ENCODE results near the gene OGG1.
"Not testable (repeated sequence)": the region's sequence is repeated elsewhere in the genome, so short reads cannot be mapped to it uniquely, and the experiment has no call there.

OGG1 gene

GRCh38 chr3:9760779-9761505 lies 11.2 kb downstream of the OGG1 start:
- Mint-ChIP-seq H3K4me3 (no peak overlapping the region), H3K27me3 (no peaks in the 10 kb centered on the region), H3K27ac (no peak overlapping the region), H3K9me3 (no peaks in the 10 kb centered on the region), H3K36me3 (ENCODE audit: low read depth) (peaks cover 100% of the 10 kb centered on the region), H3K4me1 (ENCODE audit: low read depth) (peaks cover 21% of the 10 kb centered on the region)
- intact Hi-C loops (cut with micrococcal nuclease) = no loop called here

GRCh38 chr3:9761919-9762318 lies 12.2 kb downstream of the OGG1 start:
- no peaks in the 10 kb centered on the region for H3K9me3 Mint-ChIP-seq
- peaks cover 100% of the 10 kb centered on the region for H3K36me3 Mint-ChIP-seq (ENCODE audit: low read depth)
- no peaks in the 10 kb centered on the region for H3K27me3 Mint-ChIP-seq
- peaks cover 28% of the 10 kb centered on the region for H3K4me1 Mint-ChIP-seq (ENCODE audit: low read depth)
- intact Hi-C loops (cut with micrococcal nuclease) = no loop called here
- no peak overlapping the region for H3K27ac Mint-ChIP-seq
- H3K4me3 Mint-ChIP-seq = no peak overlapping the region

GRCh38 chr3:9762871-9763270 lies 13.1 kb downstream of the OGG1 start:
- Mint-ChIP-seq H3K4me3 (no peak overlapping the region), H3K27me3 (no peaks in the 10 kb centered on the region), H3K4me1 (ENCODE audit: low read depth) (peaks cover 37% of the 10 kb centered on the region), H3K27ac (no peak overlapping the region), H3K36me3 (ENCODE audit: low read depth) (peaks cover 95% of the 10 kb centered on the region), H3K9me3 (no peaks in the 10 kb centered on the region)
- intact Hi-C loops (cut with micrococcal nuclease) = no loop called here

- Mint-ChIP-seq H3K9me3 (no peaks in the 10 kb centered on the region), H3K4me1 (ENCODE audit: low read depth) (peaks cover 52% of the 10 kb centered on the region), H3K27ac (no peak overlapping the region), H3K36me3 (ENCODE audit: low read depth) (peaks cover 85% of the 10 kb centered on the region), H3K27me3 (peaks cover 6% of the 10 kb centered on the region), H3K4me3 (no peak overlapping the region)
- intact Hi-C loops (cut with micrococcal nuclease) = no loop called here
Measured at GRCh38 chr3:9765865-9766264, 16.1 kb downstream of the OGG1 start.

DNA sequence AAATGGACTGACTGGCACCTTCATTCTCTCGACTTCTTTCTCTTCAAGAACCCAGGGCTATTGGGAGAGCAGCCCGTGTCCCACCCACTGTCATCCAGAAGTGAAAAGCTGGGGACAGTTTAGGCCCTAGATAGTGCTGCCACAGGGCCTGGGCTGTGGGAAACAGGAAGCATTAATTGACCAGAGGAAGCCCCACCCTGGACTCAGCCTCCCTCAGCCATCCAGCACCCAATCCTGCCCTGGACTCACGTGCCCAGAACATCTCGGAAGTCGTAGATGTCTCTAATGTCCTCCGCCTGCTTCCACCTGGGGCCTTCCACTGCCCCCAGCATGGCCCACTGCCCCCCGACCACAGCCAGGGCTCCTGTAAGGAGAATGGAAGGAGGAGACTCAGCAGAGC lies 17.7 kb downstream of the OGG1 start:
- peaks cover 60% of the 10 kb centered on the region for H3K4me1 Mint-ChIP-seq (ENCODE audit: low read depth)

GRCh38 chr3:9768141-9768775 lies 18.5 kb downstream of the OGG1 start:
- Mint-ChIP-seq H3K36me3 (ENCODE audit: low read depth) (peaks cover 61% of the 10 kb centered on the region), H3K4me3 (peak overlapping the region; percentile 83), H3K4me1 (ENCODE audit: low read depth) (peaks cover 64% of the 10 kb centered on the region), H3K9me3 (no peaks in the 10 kb centered on the region), H3K27ac (peak overlapping the region; percentile 63), H3K27me3 (peaks cover 10% of the 10 kb centered on the region)
- intact Hi-C loops (cut with micrococcal nuclease) = no loop called here

More for the DNA sequence above, 17.7 kb downstream of the OGG1 start:
- Mint-ChIP-seq H3K36me3 (ENCODE audit: low read depth) (peaks cover 69% of the 10 kb centered on the region), H3K27me3 (peaks cover 7% of the 10 kb centered on the region), H3K9me3 (no peaks in the 10 kb centered on the region), H3K27ac (peak overlapping the region; percentile 63), H3K4me3 (peak overlapping the region; percentile 83)
- intact Hi-C loops (cut with micrococcal nuclease) = no loop called here

DNA sequence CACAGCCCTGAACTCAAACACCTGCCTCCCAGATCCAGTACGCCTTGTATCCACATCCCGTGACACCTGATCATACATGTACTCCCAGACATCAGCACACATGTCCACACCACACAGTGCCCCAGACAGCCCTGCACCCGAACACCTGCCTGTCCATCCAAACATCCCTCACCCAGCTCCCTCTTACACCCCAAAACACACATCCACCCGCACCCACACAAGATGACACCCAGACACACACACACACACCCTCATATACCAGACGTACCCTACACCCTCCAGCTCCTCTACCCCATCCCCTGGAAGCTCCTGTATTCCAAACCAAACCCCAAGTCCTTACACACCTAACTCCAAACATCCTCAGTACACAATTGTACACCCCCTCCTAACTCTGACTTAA lies 19.3 kb downstream of the OGG1 start:
- Mint-ChIP-seq H3K27ac (peak overlapping the region; percentile 73), H3K36me3 (ENCODE audit: low read depth) (peaks cover 53% of the 10 kb centered on the region), H3K9me3 (no peaks in the 10 kb centered on the region), H3K27me3 (peaks cover 10% of the 10 kb centered on the region), H3K4me3 (peak overlapping the region; percentile 83), H3K4me1 (ENCODE audit: low read depth) (peaks cover 68% of the 10 kb centered on the region)
- intact Hi-C loops (cut with micrococcal nuclease) = no loop called here

DNA sequence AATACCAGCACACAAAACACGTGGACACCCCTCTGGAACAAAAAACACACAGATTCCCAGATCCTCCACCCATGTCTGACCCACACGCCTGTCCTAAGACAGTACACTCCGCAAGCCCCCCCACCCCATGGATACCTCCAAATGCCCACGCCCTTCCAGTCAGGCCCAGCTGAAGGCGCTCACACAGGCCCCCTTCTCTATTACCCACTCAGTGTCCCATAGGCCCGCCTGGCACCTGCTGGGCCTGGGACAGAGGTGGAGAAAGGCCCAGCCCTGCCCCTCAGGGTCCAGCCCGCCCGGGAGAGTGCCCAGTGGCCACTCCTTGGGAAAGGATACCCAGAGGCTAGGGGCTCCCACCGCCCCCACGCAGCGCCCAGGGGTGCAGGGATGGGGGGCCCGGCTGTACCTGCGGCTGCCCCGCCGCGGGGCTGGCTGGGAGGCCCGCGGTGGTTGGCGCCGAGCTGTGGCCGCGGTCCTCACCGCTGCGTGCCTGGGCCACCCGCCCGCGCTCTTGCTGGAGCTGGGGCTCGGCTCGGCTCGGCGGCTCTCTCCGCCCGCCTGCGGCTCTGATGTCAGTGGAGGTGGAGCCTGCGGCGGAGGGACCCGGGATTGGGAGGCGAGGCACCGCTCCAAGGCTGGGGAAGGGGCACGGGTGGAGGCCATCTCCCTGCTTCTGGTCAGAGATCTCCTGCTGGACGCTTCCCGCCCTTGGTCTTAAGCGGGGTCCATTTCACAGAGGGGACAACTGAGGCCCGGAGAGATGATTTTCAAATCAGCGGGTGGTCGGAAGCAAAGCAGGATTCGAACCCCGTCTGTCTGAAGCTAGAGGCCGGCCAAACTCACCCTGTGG lies 19.9 kb downstream of the OGG1 start, which contains the start of gene CAMK1:
Gene CAMK1 (minus strand): TSS at position 522 of the 850 bp plus-strand sequence. CDS start 2,198 bp downstream, outside the sequence.
- peaks cover 47% of the 10 kb centered on the region for H3K36me3 Mint-ChIP-seq (ENCODE audit: low read depth)
- H3K27me3 Mint-ChIP-seq = peaks cover 10% of the 10 kb centered on the region
- peak within 1 kb of the TSS; percentile 83 for H3K4me3 Mint-ChIP-seq
- peak within 1 kb of the TSS; percentile 73 for H3K27ac Mint-ChIP-seq
- intact Hi-C loops (cut with micrococcal nuclease) = no loop called here
- no peaks in the 10 kb centered on the region for H3K9me3 Mint-ChIP-seq
- peaks cover 69% of the 10 kb centered on the region for H3K4me1 Mint-ChIP-seq (ENCODE audit: low read depth)

DNA sequence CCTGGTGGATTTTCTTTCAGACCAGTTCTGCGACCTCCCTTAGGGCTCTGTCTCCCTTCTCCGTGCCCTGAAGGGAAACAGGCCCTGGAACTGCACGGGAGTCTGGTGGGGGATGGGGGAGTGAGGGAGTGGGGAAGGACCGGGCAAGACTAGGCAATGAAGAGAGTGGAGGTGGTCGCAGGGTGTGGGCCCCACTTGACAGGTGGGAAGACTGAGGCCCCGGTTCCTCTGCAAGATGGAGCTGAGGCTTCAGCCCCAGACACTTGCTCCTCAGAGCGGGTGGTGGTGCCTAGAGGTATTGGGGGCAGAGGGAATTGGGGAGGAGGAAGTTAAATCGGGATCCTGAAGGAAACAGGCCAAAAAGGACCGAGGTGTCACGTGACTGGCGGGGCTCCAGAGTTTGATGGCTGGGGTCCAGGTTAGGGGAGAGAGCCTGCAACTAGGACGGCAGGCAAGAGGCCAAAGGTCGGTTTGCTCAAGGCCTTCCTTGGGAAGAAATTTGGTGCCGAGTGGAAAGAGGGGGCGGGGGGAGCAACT lies 20.6 kb downstream of the OGG1 start:
- Mint-ChIP-seq H3K4me1 (ENCODE audit: low read depth) (peaks cover 69% of the 10 kb centered on the region), H3K27ac (peak overlapping the region; percentile 73), H3K9me3 (no peaks in the 10 kb centered on the region), H3K27me3 (peaks cover 10% of the 10 kb centered on the region), H3K4me3 (peak overlapping the region; percentile 83), H3K36me3 (ENCODE audit: low read depth) (peaks cover 40% of the 10 kb centered on the region)
- intact Hi-C loops (cut with micrococcal nuclease) = no loop called here

DNA sequence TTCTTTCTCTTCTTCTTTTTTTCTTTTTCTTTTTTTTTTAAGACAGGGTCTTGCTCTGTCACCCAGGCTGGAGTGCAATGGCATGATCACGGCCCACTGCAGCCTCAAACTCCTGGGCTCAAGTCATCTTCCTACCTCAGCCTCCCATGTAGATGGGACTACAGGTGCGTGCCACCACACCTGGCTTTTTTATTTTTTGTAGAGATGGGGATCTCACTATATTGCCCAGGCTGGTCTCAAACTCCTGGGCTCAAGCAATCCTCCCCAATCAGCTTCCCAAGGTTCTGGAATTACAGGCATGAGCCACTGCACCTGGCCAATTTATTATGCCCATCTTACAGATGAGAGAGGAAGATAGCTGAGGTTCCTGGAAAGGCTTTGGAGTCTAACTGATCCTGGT lies 21.3 kb downstream of the OGG1 start:
- Mint-ChIP-seq H3K36me3 (ENCODE audit: low read depth) (peaks cover 33% of the 10 kb centered on the region), H3K27me3 (peaks cover 10% of the 10 kb centered on the region), H3K4me1 (ENCODE audit: low read depth) (peaks cover 67% of the 10 kb centered on the region), H3K27ac (peak overlapping the region; percentile 73), H3K4me3 (peak overlapping the region; percentile 83)
- H3K9me3 Mint-ChIP-seq; intact Hi-C loops (cut with micrococcal nuclease): not testable (repeated sequence)

GRCh38 chr3:9776896-9777693 lies 27.3 kb downstream of the OGG1 start:
- Mint-ChIP-seq H3K4me3 (no peak overlapping the region), H3K4me1 (ENCODE audit: low read depth) (peaks cover 75% of the 10 kb centered on the region)

GRCh38 chr3:9777694-9778021 lies 27.9 kb downstream of the OGG1 start:
- Mint-ChIP-seq H3K27me3 (peaks cover 1% of the 10 kb centered on the region), H3K4me1 (ENCODE audit: low read depth) (peaks cover 75% of the 10 kb centered on the region), H3K4me3 (no peak overlapping the region), H3K36me3 (ENCODE audit: low read depth) (peaks cover 22% of the 10 kb centered on the region), H3K27ac (peak overlapping the region; percentile 99), H3K9me3 (no peaks in the 10 kb centered on the region)
- intact Hi-C loops (cut with micrococcal nuclease) = no loop called here

More at GRCh38 chr3:9776896-9777693, 27.3 kb downstream of the OGG1 start:
- Mint-ChIP-seq H3K27ac (peak overlapping the region; percentile 99), H3K27me3 (peaks cover 5% of the 10 kb centered on the region), H3K9me3 (no peaks in the 10 kb centered on the region), H3K36me3 (ENCODE audit: low read depth) (peaks cover 17% of the 10 kb centered on the region)
- intact Hi-C loops (cut with micrococcal nuclease) = no loop called here

Data from dendritic cell treated with granulocyte-macrophage colony-stimulating factor and Interleukin-4, amounts not matched to agents 40 ng/mL and 50 ng/mL, for 4 days (primary cell).